Activated CD4-positive, alpha-beta T cell treated with anti-CD3 and anti-CD28 coated beads, Interleukin-2, amount 50 U/mL, for 48 hours (primary cell): ENCODE measurements around the gene MTHFD1.

Source experiments
- DNase-seq, 2 experiments: peaks; one replicate each; pipeline ENCODE4 v3.0.0-alpha.2; 2020

MTHFD1 gene

DNA sequence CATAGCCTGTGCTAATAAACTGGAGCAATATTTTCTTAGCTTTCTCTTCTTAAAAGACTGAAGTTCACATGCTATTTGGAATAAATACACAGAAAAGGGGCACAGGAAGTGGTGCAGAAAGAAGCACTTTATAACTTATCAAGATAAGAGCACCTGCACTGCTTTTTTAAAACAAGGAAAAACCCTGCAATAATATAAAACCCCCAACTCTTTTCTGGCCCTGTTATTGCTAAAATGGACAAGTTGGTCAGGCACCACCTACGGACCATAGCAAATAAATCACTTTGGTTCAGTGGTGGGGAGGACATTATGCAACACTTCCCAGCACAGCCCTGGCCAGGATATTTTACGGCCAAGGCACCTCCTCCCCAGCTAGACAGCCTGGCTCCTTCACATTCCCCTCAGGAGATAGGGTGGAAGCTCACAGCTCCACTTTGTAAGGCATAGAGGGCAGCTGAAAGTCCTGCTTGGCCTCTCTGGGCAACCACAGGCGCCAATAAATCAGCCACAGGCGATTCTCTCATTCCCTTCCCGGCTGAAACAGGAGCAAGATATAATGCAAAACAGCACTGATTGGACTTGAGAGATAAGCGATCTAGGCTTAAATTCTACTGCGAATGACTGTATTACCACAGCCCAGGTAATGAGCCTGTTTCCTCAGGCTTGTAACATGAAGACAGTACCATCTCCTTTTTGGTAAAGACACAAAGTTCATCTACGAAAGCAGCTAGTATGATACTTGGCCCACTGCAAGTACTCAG lies 113.4 kb downstream of the MTHFD1 start:
- no peak for DNase-seq

DNA sequence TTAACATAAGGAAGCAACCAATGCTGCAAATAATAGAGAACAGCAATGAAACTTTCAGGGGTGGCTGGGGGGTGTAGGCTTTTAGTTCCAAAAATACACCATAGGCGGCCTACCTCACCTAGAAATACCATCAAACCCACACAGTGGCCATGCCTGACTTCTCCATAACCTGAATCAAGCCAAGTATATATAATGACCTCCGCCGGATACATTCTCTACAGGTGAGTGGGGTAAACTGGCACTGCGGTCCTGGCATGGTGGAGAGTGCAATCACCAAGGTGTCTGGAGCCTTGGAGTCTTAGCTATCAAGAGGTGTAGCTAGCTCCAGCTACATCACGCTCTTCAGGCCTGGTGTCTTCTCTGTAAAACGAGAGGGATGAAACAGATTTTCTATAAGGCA lies 114.3 kb downstream of the MTHFD1 start:
- no peak for DNase-seq

DNA sequence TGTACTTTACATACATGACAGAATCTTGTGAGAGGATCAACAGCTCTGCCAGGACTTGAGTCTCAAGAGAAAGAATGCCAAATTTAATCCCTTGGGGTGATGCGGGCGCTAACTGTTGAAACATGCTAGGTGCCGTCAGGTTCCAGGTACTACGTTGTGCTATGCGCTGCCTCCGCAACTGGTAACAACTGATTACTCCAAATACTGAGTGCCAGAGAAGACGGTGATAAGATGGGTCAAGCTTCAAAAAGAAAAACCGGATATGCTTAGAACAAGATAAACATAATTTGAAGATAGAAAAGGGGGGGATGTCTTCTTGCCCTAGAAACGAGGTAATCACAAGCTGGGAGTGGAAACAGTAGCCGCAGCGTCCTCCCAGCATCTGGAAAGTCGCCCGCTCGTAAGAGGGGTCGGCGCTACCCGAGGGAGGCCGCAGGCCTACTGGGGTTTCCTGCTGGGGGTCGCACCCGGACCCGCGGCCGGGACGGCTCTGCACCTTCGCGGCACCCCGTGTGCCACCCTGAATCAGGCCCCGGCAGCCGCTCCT lies 114.8 kb downstream of the MTHFD1 start:
- DNase-seq: peak in 1 of 2 experiments; percentile 25

DNA sequence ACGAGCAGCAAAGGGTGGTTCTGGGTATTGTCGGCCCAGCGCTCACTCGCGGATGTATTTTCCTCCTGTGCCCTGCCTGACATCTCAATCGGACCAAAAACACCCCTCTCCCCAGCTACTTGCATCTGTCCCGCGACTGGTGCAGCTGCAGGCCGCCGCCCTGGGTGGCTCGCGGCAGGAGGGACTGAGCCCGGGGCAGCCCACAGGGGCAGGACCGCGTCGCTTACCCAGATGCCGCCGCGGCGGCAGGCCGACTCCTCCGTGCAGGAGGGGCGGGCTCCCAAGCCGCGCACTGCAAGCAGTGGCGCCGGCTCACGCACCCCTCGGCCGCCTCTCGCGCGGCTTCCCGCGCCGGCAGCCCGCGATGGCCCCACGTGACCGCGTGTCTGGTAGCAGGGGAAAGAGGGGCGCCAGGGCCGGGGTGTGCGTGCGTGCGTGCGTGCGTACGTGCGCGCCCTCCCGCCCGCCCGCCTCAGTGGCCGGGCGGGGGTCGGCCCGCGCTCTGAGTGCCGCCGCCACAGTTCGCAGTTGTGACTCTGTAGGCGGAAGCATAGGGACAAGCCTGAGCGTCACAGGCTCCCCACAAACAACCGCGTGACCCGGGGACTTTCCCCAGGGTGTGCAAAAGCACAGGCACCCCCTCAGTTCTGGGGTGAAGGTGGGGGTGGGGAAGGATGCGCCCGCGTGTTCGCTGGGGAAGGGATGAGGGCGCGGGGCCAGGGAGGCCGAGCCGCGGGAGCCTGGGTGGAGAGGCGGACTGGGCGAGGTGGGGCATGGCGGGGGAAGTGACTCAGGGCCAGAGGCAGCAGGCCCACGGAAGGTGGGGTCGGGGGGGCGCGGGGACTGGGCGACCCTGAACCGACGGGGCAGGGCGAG lies 115.5 kb downstream of the MTHFD1 start, which contains the start of gene ZBTB25:
ZBTB25 (minus strand) TSS at position 405 of the 876 bp plus-strand sequence. CDS start 13,305 bp downstream, outside the sequence.
- DNase-seq: peak; percentile 90 to 94

DNA sequence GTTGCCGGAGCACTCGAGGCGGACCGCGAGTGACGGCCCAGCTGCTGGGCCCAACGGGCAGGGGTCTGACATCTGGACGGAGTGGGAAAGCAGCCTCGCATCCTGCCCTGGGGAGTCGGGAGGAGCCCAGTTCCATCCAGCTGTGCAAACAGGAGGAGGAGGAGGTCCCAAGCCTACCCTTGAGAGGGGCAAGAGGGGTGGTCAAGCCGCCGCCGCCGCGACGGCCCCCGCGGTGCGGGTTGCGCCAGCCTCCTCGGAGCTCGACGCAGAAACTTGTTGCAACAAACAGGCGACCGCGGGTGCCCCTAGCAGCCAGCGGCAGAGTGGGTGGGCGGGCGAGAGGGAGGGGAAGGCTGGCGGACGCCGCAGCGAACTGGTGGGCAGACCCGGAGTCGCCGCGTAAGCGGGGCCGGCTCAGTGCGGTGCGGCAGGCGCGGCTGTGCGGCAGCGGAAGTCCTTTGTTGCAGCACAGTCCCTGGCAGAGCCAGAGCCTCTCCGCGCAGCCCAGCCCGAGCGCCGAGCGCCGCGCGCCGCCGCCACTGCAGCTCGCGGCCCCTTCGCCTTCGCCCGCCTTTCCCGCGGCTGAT lies 116.2 kb downstream of the MTHFD1 start, which contains the start of gene ZBTB1:
ZBTB1 (plus strand) TSS at position 461 of the 587 bp plus-strand sequence. CDS start 16,735 bp downstream, outside the sequence.
- DNase-seq: peak; percentile 84 to 87

DNA sequence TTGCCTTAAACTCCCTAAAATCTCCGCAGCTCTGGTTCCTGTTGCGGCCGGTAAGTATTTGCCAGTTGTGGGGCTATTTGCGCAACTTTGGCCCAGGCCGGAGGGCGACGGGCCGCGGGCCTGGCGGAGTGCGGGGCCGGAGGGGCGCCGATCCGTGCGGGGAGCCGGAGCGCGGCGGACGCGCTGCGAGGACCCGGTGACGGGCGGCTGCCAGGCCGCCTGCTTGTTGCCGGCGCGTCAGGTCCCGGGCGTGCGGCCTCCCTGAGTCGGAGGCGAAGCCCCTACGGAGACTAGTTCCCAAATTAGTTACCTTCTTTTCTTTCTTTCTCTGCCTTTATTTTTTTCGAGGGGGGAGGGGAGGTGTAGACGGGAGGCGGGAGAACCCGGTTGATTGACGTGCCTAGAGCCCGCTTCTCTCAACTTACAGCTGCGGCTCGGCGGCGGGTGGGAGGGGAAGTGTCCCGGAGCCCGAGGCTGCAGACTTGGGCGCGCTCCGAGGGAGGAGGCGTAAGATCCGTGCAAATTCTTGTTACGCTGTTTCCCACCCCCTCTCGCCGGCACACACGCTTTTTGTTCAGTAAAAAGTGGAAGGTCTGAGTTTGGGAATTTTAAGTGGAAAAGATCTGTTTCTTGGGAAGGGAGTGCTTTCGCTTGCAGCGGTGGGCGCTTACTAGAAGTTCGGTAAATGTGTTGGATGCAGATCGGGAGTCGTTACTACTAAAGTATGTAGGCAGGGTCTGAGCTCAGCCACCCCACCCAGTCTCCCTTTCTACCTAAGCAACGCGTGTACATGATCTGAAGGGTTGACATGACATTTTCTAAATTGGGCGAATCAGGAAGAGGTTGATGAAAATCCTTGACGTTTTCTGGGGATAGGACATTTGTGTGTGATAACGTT lies 117.0 kb downstream of the MTHFD1 start:
- peak; percentile 87 to 89 for DNase-seq

DNA sequence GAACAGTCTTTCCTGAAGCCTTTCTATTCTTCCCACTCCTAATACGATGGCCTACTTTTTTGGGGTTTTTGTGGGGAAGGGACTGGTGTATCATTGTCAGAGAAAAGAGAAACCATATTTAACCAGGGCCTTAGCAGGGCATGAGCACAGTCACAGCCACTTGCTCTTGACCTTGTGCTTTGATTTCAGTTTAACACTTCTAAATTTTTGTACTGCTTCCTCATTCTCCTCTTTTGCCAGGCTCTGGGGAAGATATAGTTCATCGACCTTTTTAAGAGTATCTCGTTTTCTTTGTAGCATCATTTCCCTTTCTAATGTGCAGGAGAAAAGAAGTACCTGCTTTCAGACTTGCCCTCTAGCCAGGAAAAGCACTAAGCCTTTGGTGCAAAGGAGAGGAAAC lies 118.6 kb downstream of the MTHFD1 start:
- no peak for DNase-seq

DNA sequence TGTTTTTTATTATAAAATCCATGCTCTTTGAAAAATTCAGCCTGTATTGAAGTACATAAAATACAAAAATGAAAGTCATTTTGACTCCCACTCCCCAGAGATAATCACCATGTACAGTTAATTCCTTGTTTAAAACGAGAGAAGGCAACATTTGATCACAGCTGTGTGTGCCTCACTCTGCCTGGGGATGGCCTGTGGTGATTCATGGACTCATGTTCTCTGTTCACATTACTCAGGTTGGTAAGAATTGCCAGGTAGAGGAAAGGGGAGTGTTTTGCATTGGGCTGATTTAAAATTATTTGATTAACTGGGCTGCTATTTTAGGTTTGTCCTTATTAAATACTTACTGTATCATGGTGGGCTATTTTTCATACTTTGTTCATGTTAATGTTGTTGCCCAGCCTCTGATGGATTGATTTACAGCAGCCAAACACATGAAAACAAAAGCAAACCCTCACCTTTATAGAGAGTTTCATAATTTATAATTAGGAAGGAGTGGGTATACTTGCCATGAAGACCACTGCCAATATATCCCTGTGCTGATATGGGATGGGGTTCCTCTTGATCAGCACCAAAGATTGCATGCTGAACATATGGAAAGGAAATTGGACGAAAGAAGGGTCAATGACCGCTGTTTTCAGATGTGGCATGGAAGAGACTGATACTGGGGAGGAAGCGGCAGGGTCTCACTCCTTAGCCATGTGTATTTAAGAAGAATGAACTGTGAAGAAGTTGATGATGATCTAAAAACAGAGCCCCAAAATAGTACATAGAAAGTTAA lies 119.4 kb downstream of the MTHFD1 start:
- DNase-seq: peak; percentile 32 to 56

DNA sequence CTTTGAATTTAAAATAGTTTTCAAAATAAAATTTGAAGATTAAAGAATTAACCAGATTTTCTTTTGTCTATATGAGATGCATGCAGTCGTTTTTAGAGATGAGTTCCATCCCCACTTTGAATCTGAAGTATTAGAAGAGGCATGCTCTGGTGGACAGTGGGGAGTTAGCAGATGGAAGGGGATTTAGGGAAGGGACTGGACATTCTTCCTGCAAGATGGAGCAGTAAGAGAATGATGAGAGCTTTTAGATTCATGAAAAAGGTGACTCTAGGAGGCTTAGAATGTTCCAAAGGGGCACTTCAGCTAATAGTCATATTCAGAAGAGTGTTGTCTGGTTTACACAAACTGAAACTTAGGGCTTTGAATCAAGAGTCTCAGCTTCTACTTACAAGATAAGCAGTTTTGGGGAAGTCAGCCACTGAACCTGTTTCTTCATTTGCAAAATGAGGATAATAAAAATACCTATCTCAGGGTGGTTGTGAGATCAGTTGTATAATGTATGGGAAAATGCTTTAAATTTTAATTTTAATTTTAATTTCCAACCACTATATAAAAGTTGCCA lies 120.1 kb downstream of the MTHFD1 start:
- DNase-seq: no peak

DNA sequence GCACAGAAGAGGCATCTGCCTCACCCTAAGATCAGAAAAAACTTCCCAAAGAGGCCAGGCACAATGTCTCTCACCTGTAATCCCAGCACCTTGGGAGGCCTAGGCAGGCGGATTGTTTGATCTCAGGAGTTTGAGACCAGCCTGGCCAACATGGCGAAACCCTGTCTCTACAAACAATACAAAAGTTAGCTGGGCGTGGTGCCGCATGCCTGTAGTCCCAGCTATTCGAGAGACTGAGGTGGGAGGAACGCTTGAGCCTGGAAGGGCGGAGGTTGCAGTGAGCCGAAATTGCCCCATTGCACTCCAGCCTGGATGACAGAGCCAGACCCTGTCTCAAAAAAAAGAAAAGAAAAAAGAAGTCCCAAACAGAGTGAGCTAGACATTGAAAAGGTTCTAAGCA lies 120.9 kb downstream of the MTHFD1 start:
- DNase-seq: no peak
